Measurements from ENCODE around the gene C12orf43.

C12orf43 gene

GRCh38 chr12:120997448-120997847 lies 18.8 kb downstream of the C12orf43 start:
- H3K4me3 ChIP-seq (ENCODE audit: low read length) = no peak overlapping the region
- no peak for TF ChIP-seq ZNF274 (IDR thresholded peaks at IDR 0.05; ENCODE audit: low read depth, low read length)

DNA sequence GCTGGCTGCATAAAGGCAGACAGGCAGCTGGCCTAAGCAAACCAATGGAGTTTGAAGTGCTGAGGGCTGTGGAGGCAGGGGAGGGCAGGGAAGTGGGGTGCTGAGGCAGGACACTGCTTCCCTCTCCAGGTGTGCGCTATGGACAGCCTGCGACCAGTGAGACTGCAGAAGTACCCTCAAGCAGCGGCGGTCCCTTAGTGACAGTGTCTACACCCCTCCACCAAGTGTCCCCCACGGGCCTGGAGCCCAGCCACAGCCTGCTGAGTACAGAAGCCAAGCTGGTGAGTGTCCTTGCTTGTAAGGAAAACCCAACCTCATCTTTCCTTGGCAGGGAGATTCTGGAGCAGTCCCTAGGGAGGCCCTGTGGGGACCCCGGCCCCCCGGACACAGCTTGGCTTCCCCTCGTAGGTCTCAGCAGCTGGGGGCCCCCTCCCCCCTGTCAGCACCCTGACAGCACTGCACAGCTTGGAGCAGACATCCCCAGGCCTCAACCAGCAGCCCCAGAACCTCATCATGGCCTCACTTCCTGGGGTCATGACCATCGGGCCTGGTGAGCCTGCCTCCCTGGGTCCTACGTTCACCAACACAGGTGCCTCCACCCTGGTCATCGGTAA lies 20.0 kb downstream of the C12orf43 start:
- TF ChIP-seq ZNF274 (IDR thresholded peaks at IDR 0.05; ENCODE audit: low read depth, low read length) = no peak
- H3K4me3 ChIP-seq (ENCODE audit: low read length) = no peak overlapping the region

GRCh38 chr12:120994589-120995337 lies 21.5 kb downstream of the C12orf43 start:
- no peak overlapping the region for H3K4me3 ChIP-seq (ENCODE audit: low read length)
- TF ChIP-seq ZNF274 (IDR thresholded peaks at IDR 0.05; ENCODE audit: low read depth, low read length) = no peak

GRCh38 chr12:120994059-120994458 lies 22.2 kb downstream of the C12orf43 start:
- TF ChIP-seq ZNF274 (IDR thresholded peaks at IDR 0.05; ENCODE audit: low read depth, low read length) = no peak

DNA sequence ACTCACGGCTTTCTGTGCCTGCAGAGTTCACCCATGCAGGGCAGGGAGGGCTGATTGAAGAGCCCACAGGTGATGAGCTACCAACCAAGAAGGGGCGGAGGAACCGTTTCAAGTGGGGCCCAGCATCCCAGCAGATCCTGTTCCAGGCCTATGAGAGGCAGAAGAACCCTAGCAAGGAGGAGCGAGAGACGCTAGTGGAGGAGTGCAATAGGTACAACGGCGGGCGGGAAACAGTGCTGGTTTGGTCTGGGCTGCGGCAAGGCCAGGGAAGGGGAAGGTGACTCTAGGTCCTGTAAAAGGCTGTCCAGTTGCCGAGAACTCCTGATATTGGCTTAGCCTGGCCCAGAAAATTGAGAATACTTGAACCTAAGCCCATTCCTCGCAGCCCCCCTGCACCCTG lies 22.8 kb downstream of the C12orf43 start:
- no peak overlapping the region for H3K4me3 ChIP-seq (ENCODE audit: low read length)
- TF ChIP-seq ZNF274 (IDR thresholded peaks at IDR 0.05; ENCODE audit: low read depth, low read length) = no peak

More at GRCh38 chr12:120994059-120994458, 22.2 kb downstream of the C12orf43 start:
- H3K4me3 ChIP-seq (ENCODE audit: low read length) = no peak overlapping the region

DNA sequence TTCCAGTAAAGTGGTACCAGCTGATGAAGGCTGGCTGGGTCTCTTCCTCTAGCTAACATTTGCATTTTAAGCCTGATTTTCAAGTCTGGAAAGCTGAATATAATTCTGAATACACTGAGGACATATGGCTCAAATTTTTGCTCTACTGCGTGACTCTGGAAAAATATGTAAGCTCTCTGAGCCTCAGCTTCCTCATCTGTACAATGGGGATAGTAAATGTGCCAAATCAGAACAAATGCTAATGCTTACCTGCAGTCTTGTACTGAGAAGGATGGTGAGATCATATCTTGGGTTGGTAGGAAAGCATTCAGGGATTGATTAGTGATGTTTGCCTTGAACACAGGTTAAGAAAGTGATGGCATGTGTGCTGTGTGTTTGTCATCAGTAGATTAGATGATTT lies 23.3 kb downstream of the C12orf43 start:
- no peak for TF ChIP-seq ZNF274 (IDR thresholded peaks at IDR 0.05; ENCODE audit: low read depth, low read length)
- H3K4me3 ChIP-seq (ENCODE audit: low read length) = no peak overlapping the region

DNA sequence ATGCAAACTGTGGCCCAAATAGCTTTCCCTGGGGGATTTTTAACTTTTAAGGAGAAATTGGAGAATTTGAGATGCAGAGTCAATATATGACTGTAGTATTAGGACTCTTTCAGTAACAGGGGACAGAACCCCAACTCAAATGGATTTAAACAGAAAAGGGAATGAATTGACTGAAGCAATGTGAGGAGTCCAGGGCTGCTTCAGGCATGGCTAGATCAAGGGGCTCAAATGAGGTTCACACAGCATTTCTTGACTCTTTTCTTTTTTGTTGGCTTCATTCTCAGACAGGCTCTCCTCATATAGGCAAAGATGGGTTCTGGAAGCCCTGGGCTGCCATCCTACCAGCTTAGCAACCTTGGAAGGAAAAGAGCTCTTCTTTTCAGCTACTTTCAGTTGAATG lies 24.3 kb downstream of the C12orf43 start:
- no peak overlapping the region for H3K4me3 ChIP-seq (ENCODE audit: low read length)
- no peak for TF ChIP-seq ZNF274 (IDR thresholded peaks at IDR 0.05; ENCODE audit: low read depth, low read length)

DNA sequence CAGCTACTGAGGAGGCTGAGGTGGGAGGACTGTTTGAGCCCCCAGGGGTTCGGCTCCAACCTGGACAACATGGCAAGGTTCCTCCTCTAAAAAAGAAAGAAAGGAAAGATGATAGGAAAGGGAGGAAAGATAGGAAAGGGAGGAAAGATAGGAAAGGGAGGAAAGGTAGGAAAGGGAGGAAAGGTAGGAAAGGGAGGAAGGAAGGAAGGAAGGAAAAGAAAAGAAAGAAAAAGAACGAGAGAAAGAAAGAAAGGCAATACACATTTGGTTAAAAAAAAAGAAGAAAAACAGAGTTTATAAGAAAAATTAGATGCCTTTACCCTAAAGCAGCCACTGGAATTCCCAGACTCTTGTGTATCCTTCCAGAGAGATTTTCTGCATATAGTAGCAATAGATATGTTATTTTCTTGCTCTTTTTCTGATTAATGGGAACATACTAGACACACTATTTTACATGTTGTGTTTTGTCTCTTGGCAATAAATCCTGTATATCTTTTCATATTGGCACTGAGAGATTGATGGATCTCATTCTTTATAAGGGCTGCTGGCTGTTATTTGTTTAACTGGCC lies 25.7 kb downstream of the C12orf43 start:
- no peak overlapping the region for H3K4me3 ChIP-seq (ENCODE audit: low read length)
- no peak for TF ChIP-seq ZNF274 (IDR thresholded peaks at IDR 0.05; ENCODE audit: low read depth, low read length)

- TF ChIP-seq ZNF274 (IDR thresholded peaks at IDR 0.05; ENCODE audit: low read depth, low read length) = no peak
- no peak overlapping the region for H3K4me3 ChIP-seq (ENCODE audit: low read length)
These were observed 26.6 kb downstream of the C12orf43 start for GRCh38 chr12:120989687-120990086.

GRCh38 chr12:120988658-120989057 lies 27.6 kb downstream of the C12orf43 start:
- TF ChIP-seq ZNF274 (IDR thresholded peaks at IDR 0.05; ENCODE audit: low read depth, low read length) = no peak
- H3K4me3 ChIP-seq (ENCODE audit: low read length) = no peak overlapping the region

- H3K4me3 ChIP-seq (ENCODE audit: low read length) = no peak overlapping the region
- no peak for TF ChIP-seq ZNF274 (IDR thresholded peaks at IDR 0.05; ENCODE audit: low read depth, low read length)
These were observed 28.1 kb downstream of the C12orf43 start for GRCh38 chr12:120988234-120988633.

DNA sequence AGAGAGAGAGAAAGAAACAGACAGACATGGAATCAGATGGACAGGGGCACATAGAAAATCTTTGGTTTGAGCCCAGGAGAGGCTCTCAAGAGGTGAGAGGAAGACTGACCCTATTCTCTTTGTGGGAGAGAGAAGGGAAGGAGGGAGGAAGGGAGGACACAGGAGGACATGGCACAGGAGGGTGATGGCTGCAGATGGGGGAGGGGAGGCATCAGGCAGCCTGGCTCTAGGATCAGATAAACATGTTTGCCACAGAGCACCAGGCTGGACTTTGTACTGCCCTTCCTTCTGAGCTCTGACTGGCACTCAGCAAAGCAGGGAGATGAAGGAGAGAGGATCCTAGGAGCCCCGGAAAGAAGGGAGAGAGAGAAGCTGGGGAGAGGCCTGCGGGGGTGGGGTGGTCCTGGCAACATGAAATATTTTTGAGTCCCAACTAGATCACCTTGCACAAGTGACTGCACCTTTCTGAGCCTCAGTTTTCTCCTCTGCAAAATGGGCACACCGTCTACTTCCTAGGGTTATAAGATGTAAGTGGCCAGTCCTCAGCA lies 31.9 kb downstream of the C12orf43 start:
- H3K4me3 ChIP-seq (ENCODE audit: low read length) = no peak overlapping the region
- no peak for TF ChIP-seq ZNF274 (IDR thresholded peaks at IDR 0.05; ENCODE audit: low read depth, low read length)

- H3K4me3 ChIP-seq (ENCODE audit: low read length) = no peak overlapping the region
- TF ChIP-seq ZNF274 (IDR thresholded peaks at IDR 0.05; ENCODE audit: low read depth, low read length) = no peak
These were observed 32.5 kb downstream of the C12orf43 start for GRCh38 chr12:120983759-120984158.

GRCh38 chr12:120982659-120983058 lies 33.6 kb downstream of the C12orf43 start:
- no peak for TF ChIP-seq ZNF274 (IDR thresholded peaks at IDR 0.05; ENCODE audit: low read depth, low read length)
- H3K4me3 ChIP-seq (ENCODE audit: low read length) = no peak overlapping the region

GRCh38 chr12:120981407-120981941 lies 34.8 kb downstream of the C12orf43 start:
- no peak overlapping the region for H3K4me3 ChIP-seq (ENCODE audit: low read length)
- no peak for TF ChIP-seq ZNF274 (IDR thresholded peaks at IDR 0.05; ENCODE audit: low read depth, low read length)
